GM21619 (cell line): ENCODE results near the gene F8.
"Not testable (repeated sequence)": the region's sequence is repeated elsewhere in the genome, so short reads cannot be mapped to it uniquely, and the experiment has no call there.

Experiments used
- ATAC-seq: cut with Tn5 transposase; IDR thresholded peaks from one replicate; pipeline ENCODE4 v1.9.1; 2021; ENCODE audit not compliant: unreplicated experiment

The F8 gene

DNA sequence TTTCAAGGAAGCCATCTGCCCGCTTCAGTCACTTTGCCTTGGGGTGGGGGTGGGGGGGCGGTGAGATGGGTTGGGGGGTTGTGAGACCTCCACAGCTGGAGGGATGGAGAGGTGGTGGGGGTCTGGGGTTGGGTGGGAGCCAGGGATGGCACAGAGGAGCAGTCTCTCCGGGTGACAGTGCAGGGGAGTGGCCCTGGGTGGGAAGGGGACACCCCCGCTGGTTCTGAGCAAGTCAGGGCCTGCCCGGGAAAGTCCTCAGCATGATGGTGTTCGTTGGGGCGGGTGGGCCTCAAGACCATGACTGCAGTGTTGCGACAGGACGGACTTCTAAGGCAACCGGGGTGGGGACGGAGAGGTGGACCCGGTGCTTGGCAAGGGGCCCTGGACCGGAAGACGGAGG, 137.0 kb downstream of the F8 start:
- not testable (repeated sequence) for ATAC-seq

DNA sequence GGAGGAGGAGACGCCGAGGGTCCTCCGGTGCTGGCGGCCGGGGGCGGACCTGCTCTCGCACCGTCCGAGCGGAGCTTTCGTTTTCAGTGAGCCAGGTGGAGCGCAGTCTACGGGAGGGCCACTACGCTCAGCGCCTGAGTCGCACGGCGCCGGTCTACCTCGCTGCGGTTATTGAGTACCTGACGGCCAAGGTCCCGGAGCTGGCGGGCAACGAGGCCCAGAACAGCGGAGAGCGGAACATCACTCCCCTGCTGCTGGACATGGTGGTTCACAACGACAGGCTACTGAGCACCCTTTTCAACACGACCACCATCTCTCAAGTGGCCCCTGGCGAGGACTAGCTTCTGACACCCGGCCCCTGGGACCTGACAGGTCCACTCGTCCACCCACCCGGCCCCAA, 137.5 kb downstream of the F8 start:
- ATAC-seq: not testable (repeated sequence)

DNA sequence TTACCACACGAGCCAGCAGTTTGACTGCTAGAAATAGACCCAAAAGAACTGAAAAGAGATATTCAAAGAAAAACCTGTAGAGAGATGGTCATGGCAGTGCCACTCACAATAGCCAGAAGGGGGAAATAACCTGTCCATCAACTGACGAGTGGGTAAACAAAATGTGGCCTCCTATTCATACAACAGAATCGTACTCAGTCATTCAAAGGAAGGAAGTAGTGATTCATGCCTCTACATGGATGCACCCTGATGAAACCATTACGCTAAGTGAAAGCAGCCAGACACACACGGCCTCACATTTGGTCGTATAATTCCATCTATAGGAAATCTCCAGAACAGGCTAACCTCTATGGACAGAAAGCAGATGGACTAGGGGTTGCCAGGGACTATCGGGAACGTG, 138.5 kb downstream of the F8 start:
- not testable (repeated sequence) for ATAC-seq

DNA sequence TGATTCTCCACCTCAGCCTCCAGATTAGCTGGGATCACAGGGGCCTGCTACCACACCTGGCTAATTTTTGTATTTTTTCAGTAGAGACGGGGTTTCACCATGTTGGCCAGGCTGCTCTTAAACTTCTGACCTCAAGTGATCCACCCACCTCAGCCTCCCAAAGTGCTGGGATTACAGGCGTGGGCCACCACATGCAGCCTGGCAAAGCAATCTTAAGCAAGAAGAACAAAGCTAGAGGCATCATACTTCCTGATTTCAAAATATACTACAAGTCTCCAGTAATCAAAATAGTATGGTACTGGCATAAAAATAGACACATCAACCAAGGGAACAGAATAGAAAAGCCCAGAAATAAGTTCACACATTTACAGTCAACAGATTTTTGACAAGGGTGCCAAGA, 149.2 kb downstream of the F8 start:
- ATAC-seq: no peak

DNA sequence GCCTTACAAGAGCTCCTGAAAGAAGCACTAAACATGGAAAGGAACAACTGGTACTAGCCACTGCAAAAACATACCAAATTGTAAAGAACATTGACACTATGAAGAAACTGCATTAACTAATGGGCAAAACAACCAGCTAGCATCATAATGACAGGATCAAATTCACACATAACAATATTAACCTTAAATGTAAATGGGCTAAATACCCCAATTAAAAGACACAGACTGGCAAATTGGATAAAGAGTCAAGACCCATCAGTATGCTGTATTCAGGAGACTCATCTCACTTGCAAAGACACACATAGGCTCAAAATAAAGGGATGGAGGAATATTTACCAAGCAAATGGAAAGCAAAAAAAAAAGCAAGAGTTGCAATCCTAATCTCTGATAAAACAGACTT, 154.0 kb downstream of the F8 start:
- ATAC-seq: not testable (repeated sequence)

DNA sequence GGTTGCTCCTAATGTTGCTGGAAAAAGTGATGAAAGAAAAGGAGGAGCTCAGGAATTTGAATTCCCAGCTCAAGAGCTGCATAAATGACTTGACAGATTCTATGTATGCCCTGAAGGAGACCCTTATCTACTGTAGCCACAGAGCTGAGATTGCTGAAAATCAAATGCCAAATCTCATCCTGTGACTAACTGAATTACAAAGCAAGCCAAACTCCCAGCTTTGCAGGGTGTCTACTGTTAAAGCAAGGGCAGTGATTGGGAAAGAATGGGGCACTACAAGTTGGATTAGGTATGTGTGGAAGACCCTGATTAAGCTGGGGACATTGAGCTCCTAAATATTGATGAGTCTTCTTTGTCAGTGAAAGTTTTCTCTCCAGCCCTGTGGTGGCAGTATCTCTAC, 167.3 kb downstream of the F8 start:
- ATAC-seq: no peak

DNA sequence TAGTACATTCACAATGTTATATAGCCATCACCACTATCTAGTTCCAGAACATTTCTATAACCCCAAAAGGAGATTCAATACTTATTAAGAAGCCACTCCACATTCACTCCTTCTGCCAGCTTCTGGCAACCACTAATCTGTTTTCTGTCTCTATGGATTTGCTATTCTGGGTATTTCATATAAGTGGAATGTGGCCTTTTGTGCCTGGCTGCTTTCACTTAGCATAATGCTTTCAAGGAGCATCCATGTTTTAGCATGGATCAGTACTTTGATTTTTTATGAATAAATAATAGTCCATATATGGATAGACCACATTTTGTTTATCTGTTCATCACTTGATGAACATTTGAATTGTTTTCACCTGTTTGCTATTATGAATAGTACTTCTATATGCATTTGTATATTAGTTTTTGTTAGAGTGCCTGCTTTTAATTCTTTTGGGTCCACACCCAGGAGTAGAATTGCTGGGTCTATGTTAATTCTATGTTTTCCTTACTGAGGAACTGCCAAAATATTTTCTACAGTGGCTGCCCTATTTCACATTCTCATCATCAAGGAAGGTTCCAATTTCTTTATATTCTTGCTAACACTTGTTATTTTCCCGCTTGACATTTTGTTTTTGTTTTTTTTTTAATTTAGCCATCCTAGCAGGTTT, 171.4 kb downstream of the F8 start:
- ATAC-seq: no peak

DNA sequence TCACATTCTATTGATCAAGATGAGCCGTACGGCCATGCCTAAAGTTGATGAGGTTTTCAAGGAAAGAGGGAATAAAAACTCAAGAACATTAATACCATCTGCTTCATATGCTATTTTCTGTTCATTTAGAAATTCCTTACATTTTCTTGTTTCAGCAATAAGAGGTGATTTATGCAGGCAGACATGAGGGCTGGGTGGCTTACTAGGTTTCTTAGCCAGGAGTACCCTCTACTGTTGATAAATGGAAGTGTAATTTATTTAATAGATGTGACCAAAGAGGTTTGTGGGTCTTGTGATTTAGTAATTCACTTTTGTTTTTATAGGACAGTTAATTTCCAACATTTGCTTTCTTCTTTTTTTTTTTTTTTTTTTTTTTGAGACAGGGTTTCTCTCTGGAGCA, 181.7 kb downstream of the F8 start:
- ATAC-seq: no peak

DNA sequence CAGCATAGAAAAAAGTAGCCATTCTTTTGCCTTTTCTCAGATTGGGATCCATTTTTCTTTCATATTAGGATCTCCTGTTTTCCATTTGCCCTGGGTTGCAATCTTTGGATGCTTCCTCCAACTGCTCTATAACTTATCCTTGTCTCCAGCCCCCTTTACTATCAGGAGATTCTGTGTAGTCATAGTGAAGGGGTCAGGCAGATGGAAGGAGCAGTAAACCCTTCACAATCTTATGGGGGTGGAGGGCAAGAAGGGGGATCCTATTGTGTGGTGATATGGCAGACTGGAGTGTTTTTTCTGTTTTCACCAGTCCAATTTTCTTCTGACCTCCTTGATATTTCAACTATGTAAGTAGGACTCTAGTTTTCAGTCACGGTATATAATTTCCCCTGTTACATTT, 186.4 kb downstream of the F8 start:
- ATAC-seq: no peak

DNA sequence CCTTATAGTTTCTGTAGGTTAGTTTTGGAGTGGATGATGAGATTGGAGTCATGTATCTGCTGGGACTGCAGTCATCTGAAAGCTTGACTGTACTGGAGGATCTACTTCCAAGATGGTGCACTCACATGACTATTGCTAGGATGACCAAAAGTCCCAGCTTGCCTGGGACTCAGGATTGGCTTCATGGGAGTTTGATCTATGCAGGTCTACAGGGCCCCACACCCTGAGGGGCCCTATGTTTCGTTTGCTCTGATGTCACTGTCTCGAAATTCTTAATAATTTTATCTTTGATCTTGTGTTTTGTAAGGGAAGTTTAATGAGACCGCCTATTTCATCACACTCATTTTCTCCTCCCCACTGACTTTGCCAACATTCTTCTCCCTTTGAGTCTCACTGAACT, 188.0 kb downstream of the F8 start, which contains the start of gene SMIM9:
Gene SMIM9 (minus strand): TSS at position 101 of the 400 bp plus-strand sequence. CDS start 3,806 bp downstream, outside the sequence.
- ATAC-seq: no peak

DNA sequence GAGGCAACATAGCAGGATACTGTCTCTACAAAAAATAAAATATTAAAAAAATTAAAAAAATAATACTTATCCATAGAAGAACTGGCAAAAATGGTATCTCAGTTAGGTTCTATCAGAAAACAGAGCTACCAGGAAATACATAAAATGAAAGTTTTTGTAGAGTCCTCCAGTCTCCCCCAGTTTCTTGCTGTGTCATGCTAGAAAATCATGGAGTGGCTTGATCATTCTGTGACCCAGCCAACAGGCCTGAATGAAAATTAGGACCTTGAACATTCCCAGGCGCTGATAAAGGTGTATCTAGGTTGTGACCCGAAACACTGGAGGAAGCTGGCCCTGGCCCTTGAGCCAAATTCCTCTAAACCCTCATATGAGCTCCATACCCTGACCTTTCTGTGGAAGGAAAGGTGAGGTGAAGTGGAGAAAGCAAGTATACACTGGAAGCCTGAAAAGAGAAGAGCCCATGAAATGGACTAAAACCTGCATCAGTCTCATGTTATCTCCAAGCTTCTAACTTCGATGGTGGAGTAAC, 188.7 kb downstream of the F8 start:
- no peak for ATAC-seq

DNA sequence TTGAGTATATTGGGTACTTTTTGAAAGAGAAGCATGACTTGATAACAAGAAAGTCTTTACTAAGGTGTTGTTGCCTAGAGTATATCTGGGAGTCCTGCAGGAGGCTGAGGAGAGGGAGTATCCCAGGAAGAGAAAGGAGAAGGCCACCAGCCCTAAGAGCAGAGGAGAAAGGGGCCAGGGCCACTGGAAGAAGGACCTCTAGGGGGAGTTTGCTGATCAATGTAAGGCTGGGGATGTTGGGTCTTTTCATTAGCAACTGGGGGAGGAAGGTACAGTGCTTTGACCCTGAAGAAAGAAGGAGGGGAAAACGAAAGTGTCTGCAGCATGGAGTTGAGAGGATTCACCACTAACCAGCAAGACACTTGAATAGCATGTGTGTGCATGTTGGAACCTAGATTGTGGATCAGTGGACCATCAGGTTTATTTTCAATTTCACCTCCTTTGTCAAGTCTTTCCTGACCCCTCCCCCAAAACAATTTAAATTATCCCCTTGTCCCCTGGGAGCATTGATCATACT, 192.5 kb downstream of the F8 start:
- no peak for ATAC-seq

DNA sequence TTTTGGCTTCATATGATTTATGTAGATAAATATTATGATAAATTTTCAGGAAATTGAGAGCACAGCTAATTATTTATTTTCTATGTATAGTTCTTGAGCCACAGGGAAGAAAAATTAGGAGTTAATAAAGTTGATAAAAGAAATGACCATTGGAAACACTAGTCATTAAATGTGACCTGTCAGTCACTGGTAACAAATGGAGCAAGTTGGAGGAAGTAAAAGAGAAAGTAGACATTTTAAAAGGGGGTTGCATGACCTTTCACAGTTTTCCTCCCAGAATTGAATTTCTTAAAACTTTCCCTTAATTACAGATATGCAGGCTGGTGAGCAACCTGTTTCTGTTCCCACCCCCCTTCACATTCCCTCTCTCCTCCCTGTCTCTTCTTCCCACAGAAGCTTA, 193.4 kb downstream of the F8 start:
- no peak for ATAC-seq

DNA sequence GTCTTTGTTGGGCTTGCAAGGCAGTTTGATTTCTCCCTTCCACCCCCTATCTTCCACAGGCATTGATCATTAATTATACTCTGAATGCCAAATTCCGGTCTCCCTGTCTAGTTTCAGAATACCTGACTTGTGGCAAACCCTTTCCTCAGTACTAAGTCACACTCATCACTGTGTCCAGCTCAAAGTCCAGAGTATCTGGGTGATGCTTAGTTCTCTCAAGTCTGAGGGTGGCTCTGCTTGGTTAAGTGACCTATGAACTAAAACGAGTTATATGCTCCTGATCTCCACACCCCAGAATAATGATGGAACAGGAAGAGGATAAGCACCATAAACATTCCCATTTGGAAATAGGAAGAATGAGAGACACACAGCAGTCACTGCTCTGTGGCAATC, 194.5 kb downstream of the F8 start:
- no peak for ATAC-seq

DNA sequence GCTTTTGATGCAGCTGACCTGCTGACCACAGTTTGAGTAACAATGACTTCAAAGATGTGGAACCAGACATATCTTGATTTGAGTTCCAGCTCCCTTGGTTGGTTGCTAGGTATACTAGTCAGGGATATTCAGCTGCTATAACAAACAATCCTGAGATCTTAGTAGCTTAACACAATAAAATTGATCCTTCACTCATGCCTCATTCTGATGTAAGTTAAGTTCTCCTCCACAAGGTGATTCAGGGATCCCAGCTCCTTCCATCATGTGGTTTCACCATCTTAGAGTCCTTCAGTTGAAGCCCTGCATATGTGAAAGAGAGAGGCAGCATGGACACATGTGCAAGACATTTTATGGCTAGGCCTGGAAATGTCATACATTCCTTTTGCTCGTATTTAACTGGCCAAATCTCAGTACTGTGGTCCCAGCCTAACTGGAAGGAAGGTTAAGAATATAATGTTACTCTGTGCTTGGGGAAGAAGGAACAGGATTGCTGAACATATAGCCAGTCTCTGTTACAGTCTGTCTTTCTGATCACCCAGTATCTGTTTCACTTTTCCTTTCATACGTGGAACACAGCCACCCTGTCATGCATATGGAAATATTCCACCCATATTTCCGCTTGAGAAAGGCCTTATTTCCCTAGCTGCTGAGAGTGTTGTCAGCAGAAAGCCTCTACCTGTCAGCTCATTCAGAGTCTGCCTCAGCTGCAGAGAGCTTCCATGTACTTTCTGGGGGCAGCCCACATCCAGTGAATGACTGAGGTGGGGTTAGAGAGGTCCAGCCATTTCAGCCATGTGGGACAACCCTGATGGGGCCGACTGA, 195.1 kb downstream of the F8 start:
- ATAC-seq: peak; percentile 93

DNA sequence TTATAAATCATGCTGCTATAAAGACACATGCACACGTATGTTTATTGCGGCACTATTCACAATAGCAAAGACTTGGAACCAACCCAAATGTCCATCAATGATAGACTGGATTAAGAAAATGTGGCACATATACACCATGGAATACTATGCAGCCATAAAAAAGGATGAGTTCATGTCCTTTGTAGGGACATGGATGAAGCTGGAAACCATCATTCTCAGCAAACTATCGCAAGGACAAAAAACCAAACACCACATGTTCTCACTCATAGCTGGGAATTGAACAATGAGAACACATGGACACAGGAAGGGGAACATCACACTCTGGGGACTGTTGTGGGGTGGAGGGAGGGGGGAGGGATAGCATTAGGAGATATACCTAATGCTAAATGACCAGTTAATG, 196.9 kb downstream of the F8 start:
- not testable (repeated sequence) for ATAC-seq

DNA sequence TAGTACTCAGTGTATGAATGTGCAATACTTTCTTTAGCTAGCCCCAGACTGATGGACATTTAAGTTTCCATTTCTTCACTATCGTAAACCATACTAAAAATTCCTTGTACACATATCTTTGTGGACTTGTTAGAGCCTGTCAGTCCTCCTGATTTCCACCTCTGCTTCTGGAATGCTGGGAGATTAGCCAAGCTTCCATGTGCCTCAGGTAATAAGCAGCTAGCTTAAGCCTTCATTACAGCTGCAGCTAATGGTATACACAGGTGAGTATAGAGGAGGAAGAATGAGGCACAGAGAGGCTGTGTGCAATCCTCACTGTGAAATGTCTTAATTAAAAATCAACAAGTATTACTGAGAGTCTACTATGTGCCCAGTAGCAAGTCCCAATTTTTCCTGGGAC, 197.9 kb downstream of the F8 start:
- no peak for ATAC-seq

DNA sequence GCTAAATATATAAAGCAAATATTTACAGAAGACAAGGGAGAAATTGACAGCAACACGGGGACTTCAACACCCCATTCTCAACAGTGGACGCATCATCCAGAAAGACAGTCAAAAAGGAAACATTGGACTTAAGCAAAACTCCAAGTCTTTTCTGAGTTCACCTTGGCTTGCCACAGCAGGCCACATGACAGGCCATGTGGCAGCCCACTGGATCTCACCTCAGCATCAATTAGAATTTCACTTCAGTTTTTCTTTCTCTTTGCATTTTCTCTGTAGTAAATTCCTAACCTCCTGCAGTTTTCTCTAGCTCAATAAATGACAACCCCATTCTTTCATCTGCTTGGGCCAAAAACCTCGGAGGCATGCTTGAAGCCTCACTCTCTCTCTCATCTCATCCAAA, 200.5 kb downstream of the F8 start:
- no peak for ATAC-seq

DNA sequence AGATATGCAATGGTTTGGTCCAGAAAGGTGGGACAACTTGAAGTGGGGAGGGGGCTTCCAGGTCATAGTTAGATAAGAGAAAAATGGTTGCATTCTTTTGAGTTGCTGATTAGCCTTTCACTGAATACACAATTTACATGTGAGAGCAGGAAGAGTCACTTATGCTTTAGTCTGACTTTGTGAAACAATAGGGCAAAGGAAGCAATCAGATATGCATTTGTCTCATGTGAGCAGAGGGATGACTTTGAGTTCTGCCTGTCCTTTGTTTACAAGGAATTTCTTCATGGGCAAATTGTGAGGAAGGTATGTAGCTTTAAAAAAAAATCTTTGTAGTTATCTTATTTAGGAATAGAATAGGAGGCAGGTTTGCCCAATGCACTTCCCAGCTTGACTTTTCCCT, 201.0 kb downstream of the F8 start:
- ATAC-seq: no peak

DNA sequence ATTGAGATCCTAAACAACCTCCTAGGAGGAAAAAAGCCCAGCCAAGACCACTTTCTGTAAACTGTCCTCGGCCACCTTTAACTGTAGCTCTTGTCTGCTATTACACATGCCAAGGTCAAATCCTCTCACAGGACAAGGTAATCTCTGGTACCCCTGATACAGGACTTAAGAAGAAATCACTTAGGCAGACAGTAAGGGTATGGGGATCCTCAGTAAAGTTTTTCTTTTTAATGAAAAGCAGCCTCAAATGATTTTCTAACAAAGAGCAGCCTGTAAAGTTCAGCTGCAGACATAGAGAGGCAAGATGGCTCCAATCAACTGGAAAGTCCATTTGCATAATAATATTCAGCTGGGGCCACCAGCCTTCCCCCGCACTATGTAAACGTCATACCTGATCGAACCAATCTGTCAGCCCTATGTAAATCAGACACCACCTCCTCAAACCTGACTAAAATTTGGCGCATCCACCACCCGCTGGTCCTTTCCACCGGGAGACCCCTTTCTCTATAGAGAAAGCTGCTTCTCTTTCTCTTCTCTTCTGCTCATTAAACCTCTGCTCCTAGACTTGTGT, 202.7 kb downstream of the F8 start:
- ATAC-seq: peak; percentile 80

DNA sequence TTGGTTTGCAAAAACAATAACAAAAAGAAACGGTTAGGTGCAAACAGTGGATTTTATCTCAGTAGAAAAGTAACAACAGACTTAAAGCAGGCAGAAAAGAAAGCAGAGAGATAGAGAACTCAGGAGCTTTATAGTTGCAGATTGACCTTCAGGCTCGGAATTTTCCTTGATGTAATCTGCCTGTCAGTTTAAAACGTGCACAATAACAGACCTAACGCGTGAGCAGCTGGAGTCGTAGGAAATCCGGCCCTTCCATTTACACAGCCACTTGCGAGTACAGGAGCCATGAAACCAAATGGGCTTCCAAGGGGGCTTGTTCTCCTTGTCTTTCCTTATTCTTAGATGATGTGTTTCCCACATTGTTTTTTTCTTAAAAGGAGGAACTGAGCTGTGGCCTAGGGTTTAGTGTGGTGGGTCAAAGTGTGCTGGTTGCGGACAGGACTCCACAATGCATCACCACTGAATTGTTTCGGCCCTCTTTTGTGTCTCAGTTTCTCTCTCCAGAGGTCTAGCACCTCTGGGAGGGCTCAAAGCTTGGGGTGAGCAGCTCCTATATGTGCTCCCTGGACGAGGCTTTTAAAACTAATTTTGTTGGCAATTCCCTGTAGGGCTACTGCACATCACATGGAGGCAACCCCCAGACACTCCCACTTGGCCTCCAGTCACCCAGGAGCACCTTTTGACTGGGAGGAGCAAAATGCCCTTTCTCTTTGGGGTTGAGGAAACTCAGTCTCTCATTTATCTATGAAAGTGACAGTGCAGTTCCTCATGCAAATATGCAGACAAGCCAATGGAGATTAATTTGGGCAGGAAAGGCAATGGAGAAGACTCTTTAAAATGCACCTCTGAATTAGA, 203.4 kb downstream of the F8 start:
- peak; percentile 28 for ATAC-seq
